ENCODE results near the gene RSRC1.

The RSRC1 gene

GRCh38 chr3:158571969-158572765, 462.3 kb downstream of the RSRC1 start:
- FAIRE-seq (no peak), DNase-seq (ENCODE audit: low spot score) (no peak)

DNA sequence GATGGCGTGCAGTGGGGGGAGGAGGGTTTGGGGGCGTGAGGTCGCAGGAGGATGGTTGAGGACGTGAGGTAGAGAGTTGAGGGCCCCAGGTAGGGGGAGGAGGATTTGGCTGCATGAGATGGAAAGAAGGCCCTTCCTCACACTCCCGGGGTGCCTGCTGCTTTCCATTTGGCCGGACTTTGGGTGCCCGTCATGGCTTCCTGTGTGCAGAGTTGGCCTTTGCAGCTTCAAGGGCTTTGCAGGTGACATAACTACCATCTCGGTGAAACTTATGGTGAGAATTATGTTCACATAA, 462.8 kb downstream of the RSRC1 start:
- no peak for DNase-seq (ENCODE audit: low spot score)
- no peak for FAIRE-seq

DNA sequence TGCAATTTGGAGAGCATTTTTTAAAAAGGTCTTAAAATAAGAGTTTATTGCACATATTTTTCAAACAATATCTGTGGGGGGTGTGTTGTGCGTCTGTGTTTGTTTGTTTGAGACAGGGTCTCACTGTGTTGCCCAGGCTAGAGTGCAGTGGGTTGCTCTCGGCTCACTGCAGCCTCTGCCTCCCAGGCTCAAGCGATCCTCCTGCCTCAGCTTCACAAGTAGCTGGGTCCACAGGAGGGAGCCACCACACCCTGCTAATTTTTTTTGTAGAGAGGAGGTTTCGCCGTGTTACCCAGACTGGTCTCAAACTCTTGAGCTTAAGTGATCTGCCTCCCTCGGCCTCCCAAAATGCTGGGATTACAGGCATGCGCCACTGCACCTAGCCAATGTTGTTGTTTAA, 463.8 kb downstream of the RSRC1 start:
- DNase-seq (ENCODE audit: low spot score) = no peak
- FAIRE-seq = no peak

DNA sequence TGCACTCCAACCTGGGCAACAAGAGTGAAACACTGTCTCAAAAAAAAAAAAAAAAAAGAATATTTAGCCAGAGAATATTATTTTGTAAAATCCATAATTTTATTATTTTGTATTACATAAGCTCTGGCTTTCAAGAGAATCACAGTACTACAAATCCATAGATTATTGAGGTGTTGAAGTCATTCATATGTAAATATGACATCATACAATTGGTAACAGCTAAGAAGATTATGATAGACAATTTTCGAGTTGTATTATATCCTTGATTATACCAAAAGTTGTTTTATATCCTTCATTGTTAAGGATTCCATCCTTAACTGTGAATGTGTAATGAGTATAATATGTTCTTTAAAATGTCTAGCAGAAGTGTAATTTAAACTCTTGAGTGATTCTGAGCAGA, 464.8 kb downstream of the RSRC1 start:
- DNase-seq (ENCODE audit: low spot score) (no peak), FAIRE-seq (no peak)

DNA sequence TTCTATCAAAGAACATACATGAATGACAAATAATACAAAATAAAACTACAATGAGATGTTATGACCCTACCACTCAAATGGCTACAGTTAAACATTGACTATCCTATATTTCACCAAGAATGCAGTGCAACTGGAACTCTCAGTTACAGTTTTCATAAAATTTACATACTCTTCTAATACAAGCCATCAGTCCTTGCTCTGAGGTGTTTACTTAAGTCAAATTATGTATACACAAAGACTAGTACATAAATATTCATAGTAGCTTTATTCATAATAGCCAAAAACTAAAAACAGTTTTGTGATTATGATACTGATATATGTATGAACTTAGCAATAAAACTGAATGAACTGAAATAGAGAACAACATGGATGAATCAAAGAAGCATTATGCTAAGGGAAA, 480.3 kb downstream of the RSRC1 start:
- FAIRE-seq = no peak
- DNase-seq (ENCODE audit: low spot score) = no peak
